Fibroblast of lung (primary cell): ENCODE data around the gene GLT6D1. TPM values are rescaled to one million over a fixed set of nuclear protein-coding genes. Genes with fewer than 3 reads are reported as not detected.
A peak's percentile ranks its signal among the peaks of the same experiment; 100 is the strongest.
"Not testable (repeated sequence)": the region's sequence is repeated elsewhere in the genome, so short reads cannot be mapped to it uniquely, and the experiment has no call there.

Experiments used
- DNase-seq, 2 donors: peaks; one replicate each; pipeline versions ENCODE4 v3.0.0 to v3.0.0-alpha.2; 2010; ENCODE audit warnings: low read depth in 2 of 2
- H2AFZ ChIP-seq: 2 replicates; pipeline ENCODE4 v1.5.1; 2012; ENCODE audit warnings: low read length, control low read depth, inconsistent platforms
- H3K27ac ChIP-seq: 2 replicates; pipeline ENCODE4 v1.5.1; 2011; ENCODE audit warnings: low read length, control low read depth; ENCODE audit not compliant: insufficient read depth
- H3K27me3 ChIP-seq: 2 replicates; pipeline ENCODE4 v1.5.1; 2011; ENCODE audit warnings: mild to moderate bottlenecking, low read length; ENCODE audit not compliant: control insufficient read depth, insufficient read depth
- H3K36me3 ChIP-seq: 2 replicates; pipeline ENCODE4 v1.5.1; 2011; ENCODE audit warnings: low read length; ENCODE audit not compliant: control insufficient read depth, insufficient read depth
- H3K4me1 ChIP-seq: 2 replicates; pipeline ENCODE4 v1.5.1; 2011; ENCODE audit warnings: low read length; ENCODE audit not compliant: control insufficient read depth, insufficient read depth; ENCODE audit errors: extremely low read depth
- H3K4me2 ChIP-seq: 2 replicates; pipeline ENCODE4 v1.5.1; 2011; ENCODE audit warnings: low read length, control low read depth; ENCODE audit not compliant: insufficient read depth; ENCODE audit errors: extremely low read depth
- H3K4me3 ChIP-seq, 4 experiments: fragments of 200-600 bp in 1 of 4; sonication (generic) in 1 of 4; replicated peaks in 1 of 4; 2 replicates each; pipeline ENCODE4 v1.5.1; 2011 to 2016; ENCODE audit warnings: low read length in 4 of 4, low read depth in 3 of 4, mild to moderate bottlenecking in 3 of 4, control low read depth in 2 of 4, inconsistent platforms in 1 of 4, mixed read lengths in 1 of 4; ENCODE audit not compliant: insufficient read depth in 1 of 4; ENCODE audit errors: control extremely low read depth in 1 of 4
- H3K79me2 ChIP-seq: 2 replicates; pipeline ENCODE4 v1.5.1; 2012; ENCODE audit warnings: mild to moderate bottlenecking, low read length, inconsistent platforms; ENCODE audit not compliant: control insufficient read depth, insufficient read depth
- H3K9ac ChIP-seq: 2 replicates; pipeline ENCODE4 v1.5.1; 2011; ENCODE audit warnings: mild to moderate bottlenecking, low read length, control low read depth; ENCODE audit not compliant: insufficient read depth
- H3K9me3 ChIP-seq: 2 replicates; pipeline ENCODE4 v1.5.1; 2012; ENCODE audit warnings: low read depth, low read length; ENCODE audit not compliant: control insufficient read depth, insufficient read depth
- H4K20me1 ChIP-seq: 2 replicates; pipeline ENCODE4 v1.5.1; 2011; ENCODE audit warnings: low read length; ENCODE audit not compliant: control insufficient read depth, insufficient read depth; ENCODE audit errors: extremely low read depth
- CTCF ChIP-seq, 2 donors: IDR thresholded peaks in 1 of 2; conservative IDR thresholded peaks in 1 of 2; 1 replicate in 1 of 2; 2 replicates in 1 of 2; pipeline ENCODE4 v1.5.1; 2011 to 2012; ENCODE audit warnings: low read length in 2 of 2, control low read depth in 1 of 2, inconsistent platforms in 1 of 2, low read depth in 1 of 2, mild to moderate bottlenecking in 1 of 2
- EZH2 ChIP-seq: IDR thresholded peaks from 2 replicates; pipeline ENCODE4 v1.5.1; 2012; ENCODE audit warnings: low read length, control low read depth, mild to moderate bottlenecking; ENCODE audit errors: missing control alignments
- polyA plus RNA-seq, 2 donors: library from polyadenylated mRNA; depleted of rRNA in 1 of 2; stranded (reverse) in 1 of 2; unstranded in 1 of 2; fragments of >200 nt; gene quantifications; 2 replicates each; pipeline ENCODE4 v1.2.1, GENCODE V29; 2011 to 2012; ENCODE audit warnings: missing spikeins in 1 of 2
- total RNA-seq: library from RNA; depleted of rRNA; stranded (reverse); fragments of >200 nt; gene quantifications from 2 replicates; pipeline ENCODE4 v1.2.1, GENCODE V29; 2014

GLT6D1 gene
- total and polyA plus RNA-seq, 2 donors (not counting 1 experiment from before 2014, with no cell fraction given): not detected

- Histone ChIP-seq H2AFZ (no peak overlapping the region), H3K9me3 (no peaks in the 10 kb centered on the region), H3K9ac (no peak overlapping the region), H3K4me2 (no peak overlapping the region), H4K20me1 (no peaks in the 10 kb centered on the region), H3K27ac (no peak overlapping the region), H3K4me1 (no peaks in the 10 kb centered on the region), H3K79me2 (no peaks in the 10 kb centered on the region), H3K4me3 (no peak overlapping the region), H3K27me3 (no peaks in the 10 kb centered on the region), H3K36me3 (no peaks in the 10 kb centered on the region)
- no peak for TF ChIP-seq EZH2
- TF ChIP-seq CTCF (conservative IDR thresholded peaks at IDR 0.05 in 1 of 2, IDR thresholded peaks at IDR 0.05 in 1 of 2; ENCODE audit: low read depth in 1 of 2, low read length in 2 of 2): no peak
- DNase-seq: peak in 1 of 2 donors; percentile 4
These were observed 2.4 kb upstream of the GLT6D1 start for GRCh38 chr9:135641745-135642144.

GRCh38 chr9:135641047-135641446 is 1.7 kb upstream of the GLT6D1 start:
- no peak for DNase-seq
- TF ChIP-seq EZH2 (no peak), CTCF (conservative IDR thresholded peaks at IDR 0.05 in 1 of 2, IDR thresholded peaks at IDR 0.05 in 1 of 2; ENCODE audit: low read depth in 1 of 2, low read length in 2 of 2) (no peak)
- Histone ChIP-seq H2AFZ (no peak overlapping the region), H3K4me2 (no peak overlapping the region), H3K4me3 (no peak overlapping the region), H3K9me3 (no peaks in the 10 kb centered on the region), H3K27ac (no peak overlapping the region), H3K9ac (no peak overlapping the region), H3K79me2 (no peaks in the 10 kb centered on the region), H4K20me1 (no peaks in the 10 kb centered on the region), H3K27me3 (no peaks in the 10 kb centered on the region), H3K4me1 (no peaks in the 10 kb centered on the region), H3K36me3 (no peaks in the 10 kb centered on the region)

GRCh38 chr9:135636930-135637530 is 2.3 kb downstream of the GLT6D1 start:
- H2AFZ ChIP-seq, DNase-seq, H3K27me3 ChIP-seq, H3K4me2 ChIP-seq, H3K9ac ChIP-seq, H3K9me3 ChIP-seq, H3K4me3 ChIP-seq, H3K36me3 ChIP-seq, H3K4me1 ChIP-seq, H4K20me1 ChIP-seq, H3K79me2 ChIP-seq, H3K27ac ChIP-seq: not testable (repeated sequence)
